KOPT-K1 (cell line): ENCODE data around the gene POU2F1.
"Not testable (repeated sequence)": the region's sequence is repeated elsewhere in the genome, so short reads cannot be mapped to it uniquely, and the experiment has no call there.

Experiments used
- H3K27ac ChIP-seq: fragments of 200-600 bp; sonication (generic); 2 replicates; pipeline ENCODE4 v1.5.1; 2016; ENCODE audit warnings: antibody characterized with exemption, mild to moderate bottlenecking, low read depth, low read length; ENCODE audit not compliant: poor library complexity, severe bottlenecking
- H3K36me3 ChIP-seq: fragments of 200-600 bp; sonication (generic); 2 replicates; pipeline ENCODE4 v1.5.1; 2017; ENCODE audit warnings: antibody characterized with exemption, mild to moderate bottlenecking, low read length, moderate library complexity; ENCODE audit not compliant: insufficient read depth
- H3K9me3 ChIP-seq: fragments of 200-600 bp; sonication (generic); 2 replicates; pipeline ENCODE4 v1.5.1; 2017; ENCODE audit warnings: antibody characterized with exemption, low read length, mild to moderate bottlenecking; ENCODE audit not compliant: insufficient read depth, poor library complexity, severe bottlenecking

Gene POU2F1

DNA sequence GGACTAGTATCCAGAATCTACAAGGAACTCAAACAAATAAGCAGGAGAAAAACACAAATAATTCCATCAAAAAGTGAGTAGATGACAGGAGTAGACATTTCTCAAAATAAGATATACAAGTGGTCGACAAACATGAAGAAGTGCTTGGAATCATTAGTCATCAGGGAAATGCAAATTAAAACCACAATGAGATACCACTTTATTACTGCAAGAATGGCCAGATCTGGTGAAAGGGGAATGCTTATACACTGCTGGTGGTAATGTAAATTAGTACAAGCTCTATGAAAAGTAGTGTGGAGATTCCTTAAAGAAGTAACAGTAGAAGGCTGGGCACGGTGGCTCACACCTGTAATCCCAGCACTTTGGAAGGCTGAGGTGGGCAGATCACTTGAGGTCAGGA lies 73.8 kb downstream of the POU2F1 start:
- H3K9me3 ChIP-seq: no peaks in the 10 kb centered on the region
- no peaks in the 10 kb centered on the region for H3K36me3 ChIP-seq
- H3K27ac ChIP-seq: no peak overlapping the region

DNA sequence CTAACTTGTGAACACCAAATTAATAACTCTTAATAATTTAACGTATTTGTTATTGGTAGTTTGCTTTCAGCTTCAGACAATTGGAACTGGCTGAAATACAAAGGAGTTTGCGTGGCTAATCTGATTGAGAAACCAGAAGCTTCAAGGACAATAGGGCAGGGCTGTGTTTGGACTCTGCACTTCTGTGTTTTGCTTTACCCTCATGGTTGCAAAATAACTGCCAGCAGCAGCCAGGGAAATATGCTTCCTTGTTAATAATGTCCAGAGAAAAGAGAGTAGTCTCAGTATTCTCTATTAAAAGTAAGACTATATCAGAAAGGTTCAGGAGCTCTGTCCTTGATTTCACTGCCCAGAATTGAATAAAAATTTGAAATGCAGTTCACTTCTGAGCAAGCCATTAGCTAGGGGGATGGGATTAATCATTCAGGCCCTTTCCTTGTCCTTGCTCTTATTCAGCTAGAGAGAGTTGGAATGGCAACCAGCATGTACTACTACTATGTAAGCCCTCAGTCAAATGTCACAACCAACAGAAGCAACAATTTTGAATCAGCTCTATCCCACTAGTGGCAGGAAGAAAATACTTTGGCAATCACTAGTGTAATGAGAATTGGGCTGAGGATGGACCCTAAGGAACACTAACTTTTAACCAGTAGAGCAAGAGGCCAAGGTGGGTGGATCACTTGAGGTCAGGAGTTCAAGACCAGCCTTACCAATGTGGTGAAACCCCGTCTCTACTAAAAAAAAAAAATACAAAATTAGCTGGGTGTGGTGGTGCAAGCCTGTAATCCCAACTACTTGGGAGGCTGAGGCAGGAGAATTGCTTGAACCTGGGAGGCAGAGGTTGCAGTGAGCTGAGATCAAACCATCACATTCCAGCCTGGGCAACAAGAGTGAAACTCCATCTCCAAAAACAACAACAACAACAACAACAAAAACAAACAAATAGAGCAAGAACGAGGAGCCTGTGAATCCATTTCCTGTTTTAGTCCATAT lies 76.8 kb downstream of the POU2F1 start:
- Histone ChIP-seq H3K9me3 (no peaks in the 10 kb centered on the region), H3K27ac (no peak overlapping the region), H3K36me3 (no peaks in the 10 kb centered on the region)

DNA sequence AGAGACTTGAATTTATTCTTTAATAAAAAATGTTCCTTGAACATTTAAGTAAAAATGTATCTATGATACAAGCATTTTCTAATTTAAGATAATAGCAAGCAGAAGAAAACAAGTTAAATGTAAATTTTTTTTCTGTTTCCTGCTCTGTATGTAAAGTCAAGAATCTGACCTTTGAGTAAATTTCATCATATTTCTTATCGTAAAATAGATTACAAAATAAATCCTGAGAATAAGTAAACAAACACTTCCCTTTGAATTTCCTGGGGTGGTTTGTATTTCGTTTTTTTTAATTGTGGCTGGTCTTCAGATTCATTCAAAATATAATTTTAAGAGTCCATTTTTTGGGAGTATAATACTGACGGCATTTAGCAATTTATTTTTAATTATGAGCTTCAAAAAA lies 77.6 kb downstream of the POU2F1 start:
- H3K27ac ChIP-seq: no peak overlapping the region
- no peaks in the 10 kb centered on the region for H3K9me3 ChIP-seq
- H3K36me3 ChIP-seq: no peaks in the 10 kb centered on the region

DNA sequence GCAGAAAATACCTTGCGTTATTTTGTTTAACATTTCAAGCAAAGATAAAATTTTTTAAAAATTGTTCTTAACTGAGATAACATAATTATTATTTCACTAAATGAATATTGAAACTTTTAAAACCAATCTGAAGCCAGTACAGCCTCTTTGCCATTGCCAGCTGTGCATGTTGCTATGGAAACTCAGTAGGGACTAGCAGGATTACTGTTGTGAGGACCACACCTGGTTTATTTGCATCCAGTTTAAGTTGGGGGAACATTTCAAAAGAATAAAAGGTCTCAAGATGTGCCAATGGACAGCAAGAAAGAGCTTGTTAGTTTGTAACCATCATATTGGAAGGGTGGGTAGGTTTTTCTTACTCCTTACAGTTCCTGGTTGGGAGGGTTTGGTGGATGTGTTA lies 80.7 kb downstream of the POU2F1 start:
- Histone ChIP-seq H3K9me3 (no peaks in the 10 kb centered on the region), H3K36me3 (no peaks in the 10 kb centered on the region), H3K27ac (no peak overlapping the region)

DNA sequence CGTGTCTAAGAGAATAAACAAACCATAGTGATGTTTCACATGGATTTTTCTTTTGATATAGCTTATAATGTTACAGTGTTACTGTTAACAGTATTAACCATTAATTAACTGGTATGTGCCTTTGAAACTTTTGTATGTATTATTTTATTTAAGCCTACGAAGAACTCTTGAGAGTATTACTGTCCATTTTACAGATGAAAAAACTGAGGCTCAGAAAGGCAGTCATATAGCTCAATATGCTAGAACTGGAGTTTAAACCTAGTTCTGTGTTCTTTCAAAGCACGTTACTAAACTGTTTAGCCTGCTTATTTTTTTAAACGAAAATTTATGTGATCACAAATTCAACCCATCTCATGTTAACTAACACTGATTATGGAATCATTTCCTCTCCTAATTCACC lies 83.5 kb downstream of the POU2F1 start:
- H3K36me3 ChIP-seq: no peaks in the 10 kb centered on the region
- no peak overlapping the region for H3K27ac ChIP-seq
- H3K9me3 ChIP-seq: no peaks in the 10 kb centered on the region

DNA sequence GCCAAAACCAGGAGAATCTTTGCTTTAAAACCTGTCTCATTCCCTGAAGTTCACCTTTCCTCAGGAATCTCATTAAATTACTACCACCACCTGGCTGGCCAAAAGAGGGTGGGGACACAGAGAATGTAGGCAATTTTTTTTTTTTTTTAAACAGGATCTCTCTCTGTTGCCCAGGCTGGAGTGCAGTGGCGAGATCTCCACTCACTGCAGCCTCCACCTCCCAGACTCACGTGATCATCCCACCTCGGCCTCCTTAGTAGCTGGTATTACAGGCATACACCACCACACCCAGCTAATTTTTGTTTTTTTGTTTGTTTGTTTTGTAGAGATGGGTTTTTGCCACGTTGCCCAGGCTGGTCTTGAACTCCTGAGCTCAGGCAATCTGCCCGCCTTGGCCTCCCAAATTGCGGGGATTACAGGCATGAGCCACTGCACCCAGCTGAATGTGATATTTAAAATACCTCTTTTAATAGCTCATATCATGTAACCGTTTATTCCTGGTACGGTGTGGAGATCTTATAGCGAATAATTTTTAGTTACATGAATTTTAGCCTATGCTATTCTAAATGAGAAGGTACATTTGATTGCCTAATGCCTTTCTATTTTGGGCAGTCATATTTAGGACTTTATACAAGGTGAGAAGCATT lies 84.5 kb downstream of the POU2F1 start:
- H3K27ac ChIP-seq: no peak overlapping the region
- H3K9me3 ChIP-seq: no peaks in the 10 kb centered on the region
- no peaks in the 10 kb centered on the region for H3K36me3 ChIP-seq

DNA sequence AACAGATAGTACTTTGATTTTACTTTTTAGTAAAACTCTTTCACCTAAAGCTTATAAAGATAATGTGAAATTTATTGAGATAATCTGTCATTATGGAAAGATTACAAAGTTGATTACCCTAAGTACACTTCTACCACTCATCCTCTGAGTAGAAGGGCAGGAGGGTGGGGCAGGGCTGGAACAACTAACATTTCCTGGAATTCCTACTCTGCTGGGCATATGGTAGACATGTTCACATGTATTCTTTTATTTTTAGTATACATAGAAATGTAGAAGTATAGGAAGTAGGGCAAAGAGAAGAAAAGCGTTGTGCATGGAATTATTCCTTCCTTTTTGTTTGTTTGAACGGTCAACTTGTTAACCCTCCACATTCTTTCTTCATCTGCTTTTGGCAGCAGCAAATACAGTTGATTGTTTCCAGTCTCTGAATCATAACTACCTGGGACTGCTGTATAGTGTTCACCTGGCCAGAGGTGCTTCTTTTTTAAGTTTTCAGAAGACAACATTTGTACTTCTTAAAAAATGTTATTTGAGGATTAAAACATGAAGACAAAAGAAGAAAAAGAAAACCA lies 85.1 kb downstream of the POU2F1 start:
- Histone ChIP-seq H3K36me3 (no peaks in the 10 kb centered on the region), H3K27ac (no peak overlapping the region), H3K9me3 (no peaks in the 10 kb centered on the region)

DNA sequence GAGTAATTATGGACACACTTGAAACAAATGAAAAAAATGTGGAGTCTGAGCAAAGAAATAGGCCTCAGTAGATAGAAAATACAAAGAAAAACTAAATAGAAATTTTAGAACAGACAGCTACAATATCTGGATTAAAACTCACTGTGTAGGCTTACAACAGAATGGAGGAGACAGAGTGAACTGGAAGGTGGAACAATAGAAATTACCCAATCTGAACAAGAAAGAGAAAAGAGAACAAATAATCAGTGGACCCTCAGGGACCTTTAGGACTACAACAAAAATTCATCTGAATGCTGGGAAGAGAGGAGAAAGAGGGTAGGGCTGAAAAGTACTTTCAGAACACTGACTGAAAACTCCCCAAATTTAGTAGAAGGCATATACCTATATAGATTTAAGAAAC lies 90.0 kb downstream of the POU2F1 start:
- H3K36me3 ChIP-seq: no peaks in the 10 kb centered on the region

DNA sequence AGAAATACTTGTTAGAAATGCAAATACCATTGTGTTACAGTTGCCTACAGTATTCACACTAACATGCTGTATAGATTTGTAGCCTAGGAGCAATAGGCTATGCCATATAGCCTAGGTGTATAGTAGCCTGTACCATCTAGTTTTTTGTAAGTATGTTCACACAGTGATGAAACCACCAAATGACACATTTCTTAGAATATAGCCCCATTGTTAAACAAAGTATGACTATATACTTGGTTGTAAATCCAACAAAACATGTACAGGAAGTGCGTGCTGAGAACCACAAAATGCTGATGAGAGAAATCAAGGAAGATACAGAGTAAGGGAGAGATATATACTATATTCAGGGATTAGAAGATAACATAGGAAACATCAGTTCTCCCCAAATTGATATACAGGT lies 92.2 kb downstream of the POU2F1 start:
- H3K27ac ChIP-seq: no peak overlapping the region
- peaks cover 30% of the 10 kb centered on the region for H3K9me3 ChIP-seq
- H3K36me3 ChIP-seq: no peaks in the 10 kb centered on the region

More for the DNA sequence above, 90.0 kb downstream of the POU2F1 start:
- no peak overlapping the region for H3K27ac ChIP-seq
- H3K9me3 ChIP-seq: peaks cover 9% of the 10 kb centered on the region

DNA sequence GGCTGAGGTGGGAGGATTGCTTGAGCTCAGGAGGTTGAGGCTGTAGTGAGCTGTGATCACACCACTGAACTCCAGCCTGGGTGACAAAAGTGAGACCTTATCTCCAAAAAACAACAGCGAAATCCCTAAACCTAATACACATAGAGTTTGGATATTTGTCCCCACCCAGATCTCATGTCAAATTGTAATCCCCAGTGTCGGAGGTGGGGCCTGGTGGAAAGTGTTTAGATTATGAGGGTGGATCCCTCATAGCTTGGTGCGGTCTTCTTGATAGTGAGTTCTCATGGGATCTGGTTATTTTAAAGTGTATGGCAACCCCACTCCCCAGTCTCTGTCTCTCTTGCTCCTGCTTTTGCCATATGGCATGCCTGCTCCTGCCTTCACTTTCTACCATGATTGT lies 94.0 kb downstream of the POU2F1 start:
- Histone ChIP-seq H3K36me3 (no peaks in the 10 kb centered on the region), H3K27ac (no peak overlapping the region), H3K9me3 (peaks cover 48% of the 10 kb centered on the region)

DNA sequence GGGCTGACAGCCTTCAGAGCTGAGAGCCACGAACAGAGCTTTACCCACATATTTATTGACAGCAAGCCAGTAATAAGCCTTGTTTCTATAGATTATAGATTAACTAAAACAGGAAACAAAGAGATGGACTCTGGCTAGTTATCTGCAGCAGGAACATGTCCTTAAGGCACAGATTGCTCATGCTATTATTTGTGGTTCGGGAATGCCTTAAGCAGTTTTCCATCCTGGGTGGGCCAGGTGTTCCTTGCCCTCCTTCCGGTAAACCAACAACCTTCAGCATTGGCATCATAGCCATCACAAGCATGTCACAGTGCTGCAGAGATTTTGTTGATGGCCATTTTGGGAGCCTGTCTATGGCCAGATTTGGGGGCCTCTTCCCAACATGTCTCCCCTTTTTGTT lies 96.8 kb downstream of the POU2F1 start:
- Histone ChIP-seq H3K27ac (no peak overlapping the region), H3K36me3 (no peaks in the 10 kb centered on the region), H3K9me3 (peaks cover 76% of the 10 kb centered on the region)

DNA sequence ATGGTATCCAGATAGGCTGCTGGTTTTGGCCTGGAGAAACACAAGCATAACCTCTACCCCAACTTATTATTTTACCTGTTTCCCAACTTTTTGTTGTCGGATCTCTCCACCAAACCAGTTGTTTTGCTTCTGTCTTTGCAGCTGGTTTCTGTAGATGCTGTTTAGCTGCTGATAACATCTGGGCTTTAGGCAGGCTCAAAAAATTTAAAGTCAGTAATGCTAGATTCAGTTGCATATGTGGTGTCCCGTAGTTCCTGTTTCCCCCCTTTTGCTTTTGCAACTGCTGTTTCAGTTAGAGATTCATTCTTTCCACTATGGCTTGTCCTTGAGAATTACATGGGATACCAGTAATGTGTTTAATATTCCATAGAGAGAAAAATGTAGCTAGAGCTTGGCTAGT lies 98.5 kb downstream of the POU2F1 start:
- peaks cover 93% of the 10 kb centered on the region for H3K9me3 ChIP-seq
- H3K36me3 ChIP-seq, H3K27ac ChIP-seq: not testable (repeated sequence)

DNA sequence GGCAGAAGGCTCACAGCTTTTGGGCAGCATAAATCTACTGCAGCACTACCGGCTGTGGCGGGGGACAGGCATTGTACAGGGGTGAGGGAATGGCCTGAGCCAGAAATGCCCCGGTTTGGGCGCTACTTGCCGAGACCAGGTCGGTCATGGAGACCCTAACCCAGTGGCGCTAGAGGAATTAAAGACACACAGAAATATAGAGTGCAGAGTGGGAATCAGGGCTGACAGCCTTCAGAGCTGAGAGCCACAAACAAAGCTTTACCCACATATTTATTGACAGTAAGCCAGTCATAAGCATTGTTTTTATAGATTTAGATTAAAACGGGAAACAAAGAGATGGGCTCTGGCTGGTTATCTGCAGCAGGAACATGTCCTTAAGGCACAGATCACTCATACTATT lies 101.8 kb downstream of the POU2F1 start:
- H3K27ac ChIP-seq: no peak overlapping the region
- H3K36me3 ChIP-seq: peaks cover 7% of the 10 kb centered on the region; the same call in 1 of the 2 replicates
- peaks cover 83% of the 10 kb centered on the region for H3K9me3 ChIP-seq

DNA sequence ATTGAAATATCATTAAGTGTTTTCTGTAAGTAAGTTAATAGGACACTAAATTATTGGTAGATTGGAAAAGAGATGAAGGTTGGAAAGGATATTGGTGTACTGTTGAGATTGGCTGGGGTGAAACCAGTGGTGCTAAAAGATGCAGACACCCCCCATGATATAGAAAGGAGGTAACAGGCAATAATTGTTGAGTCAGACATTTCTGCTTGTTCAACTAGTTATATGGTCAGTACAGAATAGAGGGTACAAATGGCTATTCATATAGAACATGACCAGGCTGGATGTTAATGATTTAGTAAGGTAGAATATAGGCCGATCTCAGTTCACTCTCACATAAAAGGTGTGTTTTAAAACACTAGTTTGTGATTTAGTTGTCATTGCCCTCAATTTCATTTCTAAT lies 104.5 kb downstream of the POU2F1 start:
- H3K9me3 ChIP-seq: peaks cover 57% of the 10 kb centered on the region
- H3K27ac ChIP-seq: no peak overlapping the region
- H3K36me3 ChIP-seq: peaks cover 7% of the 10 kb centered on the region; the same call in 1 of the 2 replicates

DNA sequence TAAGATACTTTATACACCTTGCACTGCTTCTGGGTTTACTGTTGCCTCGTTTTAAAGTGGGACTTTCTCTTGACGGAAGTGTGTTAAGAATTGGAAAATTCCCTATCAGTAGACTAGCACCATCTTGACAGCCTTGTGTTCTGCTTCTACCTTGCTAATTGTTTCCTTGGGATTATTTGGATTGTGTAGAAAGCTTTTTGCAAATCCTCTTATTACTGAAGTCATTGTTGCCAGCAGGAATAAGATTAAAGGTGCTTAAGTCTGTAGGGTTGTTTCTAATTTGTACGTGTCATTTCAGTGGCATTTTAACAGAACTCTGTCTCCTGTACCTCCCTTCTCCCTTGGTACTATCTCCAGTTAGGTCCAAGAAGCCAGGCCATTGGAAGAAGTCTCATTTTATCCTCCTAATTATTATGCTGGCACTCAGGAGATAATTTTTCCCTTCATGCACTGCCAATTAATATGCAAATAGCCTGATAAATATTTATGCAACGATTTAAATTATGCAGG lies 107.7 kb downstream of the POU2F1 start:
- no peak overlapping the region for H3K27ac ChIP-seq
- peaks cover 24% of the 10 kb centered on the region for H3K9me3 ChIP-seq
- H3K36me3 ChIP-seq: peaks cover 7% of the 10 kb centered on the region; the same call in 1 of the 2 replicates
